ENCODE results near the gene HAVCR2.
"Not testable (repeated sequence)": the region's sequence is repeated elsewhere in the genome, so short reads cannot be mapped to it uniquely, and the experiment has no call there.

HAVCR2 gene

DNA sequence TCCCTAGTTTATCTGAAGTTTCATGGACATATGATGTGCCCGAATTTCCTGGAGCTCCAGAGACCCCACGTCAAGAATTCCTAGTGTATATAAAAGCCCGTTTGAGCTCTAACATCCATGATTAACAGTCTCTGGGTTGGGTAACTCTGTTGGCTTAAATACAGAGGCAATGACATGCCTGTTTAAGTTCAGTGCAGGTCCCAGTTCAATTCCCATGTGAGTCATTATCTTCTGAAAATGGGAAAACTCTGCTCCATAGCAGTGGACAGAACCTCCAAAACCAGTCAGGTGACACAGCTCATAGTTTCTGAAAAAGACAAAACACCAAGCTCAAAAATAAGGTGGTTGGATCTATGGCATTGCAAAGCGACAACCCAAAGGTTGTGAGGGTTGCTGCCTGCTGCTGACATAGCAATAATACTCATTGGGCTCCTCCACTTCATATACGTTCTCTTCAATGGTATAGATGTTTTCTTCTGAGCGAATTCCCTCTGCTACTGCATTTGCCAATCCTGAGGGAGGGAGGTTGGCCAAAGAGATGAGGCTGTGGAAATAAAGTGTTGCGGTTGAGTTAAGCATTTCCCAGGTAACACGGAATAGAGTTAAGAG is 22.0 kb downstream of the HAVCR2 start:
- no peak for DNase-seq

- DNase-seq = no peak
These were observed 22.9 kb downstream of the HAVCR2 start for GRCh38 chr5:157085930-157086329.

DNA sequence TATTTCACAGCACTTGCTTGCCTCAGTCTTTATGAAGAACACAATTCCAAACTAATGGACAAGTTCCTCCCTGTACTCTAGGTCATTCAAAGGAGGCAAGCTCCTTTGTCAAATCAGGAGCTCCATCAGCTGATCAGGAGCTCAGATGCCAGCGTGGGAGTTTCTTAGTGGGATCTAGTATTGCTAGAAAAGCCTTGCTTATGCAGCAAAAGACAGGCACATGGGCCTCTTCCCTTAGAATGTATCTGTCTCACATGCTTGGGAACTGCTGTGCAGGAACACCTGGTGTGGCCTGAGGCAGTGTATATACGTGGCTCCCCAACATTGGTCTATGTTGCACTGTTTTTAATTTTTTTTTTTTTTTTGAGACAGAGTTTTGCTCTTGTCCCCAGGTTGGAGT is 28.6 kb downstream of the HAVCR2 start:
- DNase-seq = no peak

- no peak for DNase-seq
These were observed 32.3 kb downstream of the HAVCR2 start for GRCh38 chr5:157076558-157076957.

- DNase-seq = no peak
These were observed 36.3 kb downstream of the HAVCR2 start for GRCh38 chr5:157072508-157072907.

GRCh38 chr5:157069949-157070348 is 38.9 kb downstream of the HAVCR2 start:
- DNase-seq = no peak

DNA sequence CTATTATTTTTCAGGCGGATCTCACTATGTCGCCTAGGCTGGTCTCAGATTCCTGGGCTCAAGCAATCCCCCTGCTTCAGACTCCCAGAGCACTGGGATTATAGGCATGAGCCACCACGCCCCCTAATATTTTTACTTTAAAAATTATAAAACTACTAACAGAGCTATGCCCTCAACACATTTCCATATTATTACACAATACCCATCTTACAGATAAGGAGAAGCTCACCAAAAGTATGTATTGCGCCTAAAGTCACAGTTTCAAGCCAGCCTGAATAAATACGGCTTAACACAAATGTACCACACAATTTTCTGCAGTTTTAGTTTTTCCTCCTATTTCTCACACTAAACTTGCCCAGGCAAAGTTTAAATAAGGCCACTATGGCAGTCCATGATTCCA is 40.1 kb downstream of the HAVCR2 start:
- DNase-seq = no peak

DNA sequence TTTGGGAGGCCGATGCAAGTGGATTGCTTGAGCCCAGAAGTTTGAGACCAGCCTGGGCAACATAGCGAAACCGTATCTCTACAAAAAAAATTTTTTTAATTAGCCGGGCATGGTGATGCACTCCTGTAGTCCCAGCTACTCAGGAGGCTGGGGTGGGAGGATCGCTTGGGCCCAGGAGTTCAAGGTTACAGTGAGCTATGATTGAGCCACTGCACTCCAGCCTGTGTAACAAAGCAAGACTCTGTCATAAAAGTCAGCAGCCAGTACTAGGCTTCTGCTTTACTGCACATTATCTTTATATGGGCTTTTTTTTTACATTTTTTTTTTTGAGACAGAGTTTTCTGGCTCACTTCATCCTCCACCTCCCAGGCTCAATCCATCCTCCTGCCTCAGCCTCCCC is 40.5 kb downstream of the HAVCR2 start:
- DNase-seq = no peak

DNA sequence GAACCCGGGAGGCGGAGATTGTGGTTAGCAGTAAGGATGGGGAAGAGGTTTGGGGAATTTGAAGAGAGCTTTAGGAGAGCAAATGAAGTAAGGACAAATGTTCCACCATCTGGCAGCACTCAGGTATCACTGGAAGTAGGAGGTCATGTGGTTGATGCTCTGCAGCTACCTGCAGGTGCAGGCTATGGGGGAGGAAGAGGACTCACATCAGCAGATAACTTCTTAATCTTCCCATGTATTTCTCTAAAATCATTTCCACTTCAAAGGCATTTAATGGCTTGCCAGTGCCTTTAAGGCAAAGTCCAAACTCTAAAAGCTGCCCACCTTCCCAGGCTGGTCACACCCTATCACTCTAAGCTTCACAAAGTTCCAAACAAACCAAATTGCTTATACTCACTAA is 41.8 kb downstream of the HAVCR2 start:
- DNase-seq = no peak

GRCh38 chr5:157066080-157066479 is 42.8 kb downstream of the HAVCR2 start:
- DNase-seq = no peak

DNA sequence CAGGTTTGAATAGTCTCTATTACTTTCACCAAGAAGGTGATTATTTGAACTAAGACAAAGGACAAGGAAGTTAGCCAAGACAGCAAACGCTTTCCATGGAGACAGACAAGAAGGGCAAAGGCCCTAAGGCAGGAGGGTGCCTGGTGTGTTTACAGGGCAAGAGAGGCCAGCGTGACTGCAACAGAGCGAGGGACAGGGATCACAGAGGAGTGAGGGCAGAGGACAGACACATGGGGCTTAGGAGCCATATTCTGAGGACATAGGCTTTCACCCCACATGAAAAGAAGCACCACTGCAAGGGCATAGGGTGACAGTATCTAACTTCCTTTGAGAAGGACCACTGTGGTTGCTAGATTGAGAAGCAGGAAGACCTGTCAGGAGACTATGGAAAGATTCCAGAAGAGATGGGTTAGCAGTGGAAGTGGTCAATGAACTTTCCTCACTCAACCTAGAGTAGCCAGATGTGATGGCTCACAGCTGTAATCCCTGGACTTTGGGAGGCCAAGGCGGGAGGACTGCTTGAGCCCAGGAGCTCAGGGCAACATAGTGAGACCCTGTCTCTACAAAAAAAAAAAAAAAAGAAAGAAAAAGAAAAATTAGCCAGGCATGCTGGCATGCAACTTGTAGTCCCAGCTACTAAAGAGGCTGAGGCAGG is 44.9 kb downstream of the HAVCR2 start:
- DNase-seq = no peak

GRCh38 chr5:157059891-157060290 is 49.0 kb downstream of the HAVCR2 start:
- DNase-seq = no peak

DNA sequence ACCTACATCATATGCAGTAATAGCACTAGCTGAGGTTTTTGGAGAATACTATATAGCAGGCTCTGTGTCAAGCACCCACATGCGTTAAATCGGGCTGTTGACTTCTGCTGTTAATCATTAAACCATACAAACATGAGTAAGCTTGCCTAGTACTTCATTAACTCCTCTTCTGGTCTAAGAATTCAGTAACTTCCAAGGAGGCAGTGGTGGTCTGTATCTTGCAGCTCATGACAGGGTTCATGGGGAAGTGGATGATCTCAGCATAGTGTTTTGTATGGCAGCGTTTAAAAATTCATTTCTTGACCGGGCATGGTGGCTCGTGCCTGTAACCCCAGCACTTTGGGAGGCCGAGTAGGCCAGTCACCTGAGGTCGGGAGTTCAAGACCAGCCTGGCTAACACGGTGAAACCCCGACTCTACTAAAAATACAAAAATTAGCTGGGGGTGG is 49.7 kb downstream of the HAVCR2 start, which contains the start of gene HAVCR1:
HAVCR1 (minus strand) TSS at position 24 of the 447 bp plus-strand sequence. CDS start 1,173 bp downstream, outside the sequence.
- no peak for DNase-seq

DNA sequence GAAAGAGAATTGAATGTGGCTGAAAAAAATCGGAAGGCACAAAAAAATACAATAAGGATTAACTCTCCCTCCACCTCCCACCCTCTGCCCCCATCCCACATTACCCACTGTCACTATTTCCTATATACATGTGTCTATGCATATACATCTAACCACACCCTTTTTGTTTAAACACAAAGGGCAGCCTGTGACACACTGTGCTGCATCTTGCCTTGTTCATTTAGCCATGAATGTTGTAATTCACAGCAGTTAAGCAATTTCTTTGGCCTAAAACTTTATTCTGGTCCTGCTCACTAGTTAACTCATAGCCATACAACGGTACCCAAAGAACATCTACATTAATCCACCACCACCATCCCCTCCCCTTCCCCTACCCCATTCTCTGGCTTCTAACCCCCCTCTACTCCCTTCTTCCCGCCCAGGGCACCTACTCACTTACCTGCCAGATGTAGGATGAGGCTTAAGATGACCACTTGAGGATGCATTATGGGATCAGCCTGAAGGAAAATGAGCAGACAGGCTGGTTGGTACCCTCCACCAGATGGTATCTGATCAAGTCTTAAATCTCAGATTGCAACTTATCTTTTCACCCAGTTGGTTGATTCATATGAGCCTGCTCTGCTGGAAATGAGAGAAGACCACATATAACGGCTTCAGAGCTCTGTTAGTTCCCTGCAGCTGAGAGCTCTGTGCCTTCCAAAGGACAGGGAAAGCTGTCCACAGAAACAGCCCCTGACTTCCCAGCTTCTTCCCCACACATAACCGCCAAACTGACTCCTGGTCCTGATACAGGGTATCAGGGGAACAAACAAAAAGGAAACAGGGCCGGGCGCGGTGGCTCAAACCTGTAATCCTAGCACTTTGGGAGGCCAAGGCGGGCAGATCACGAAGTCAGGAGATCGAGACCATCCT is 51.1 kb downstream of the HAVCR2 start:
- no peak for DNase-seq

GRCh38 chr5:157056848-157057247 is 52.0 kb downstream of the HAVCR2 start:
- DNase-seq = not testable (repeated sequence)

GRCh38 chr5:157051604-157052245 is 57.1 kb downstream of the HAVCR2 start:
- DNase-seq = no peak

DNA sequence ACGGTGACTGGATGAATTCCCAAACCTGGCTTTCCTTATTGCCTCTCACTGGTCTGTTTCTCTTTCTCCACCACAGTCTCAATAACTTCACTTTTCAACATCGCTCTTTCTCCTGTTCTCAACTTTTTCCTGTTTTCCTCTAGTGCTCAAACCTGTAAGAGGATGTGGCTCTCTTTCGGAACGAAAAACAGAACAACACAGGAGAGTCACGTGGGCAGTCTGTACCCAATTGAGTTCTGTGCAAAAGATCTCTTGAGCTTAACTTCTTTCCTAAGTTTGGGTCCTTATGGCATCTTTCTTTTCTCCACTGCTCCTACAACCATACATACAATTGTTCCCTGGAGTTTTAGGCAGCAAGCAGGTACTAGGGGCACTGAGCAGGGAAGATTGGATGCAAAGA is 58.8 kb downstream of the HAVCR2 start:
- DNase-seq = no peak

- DNase-seq = no peak
These were observed 59.2 kb downstream of the HAVCR2 start for GRCh38 chr5:157049605-157050004.

DNA sequence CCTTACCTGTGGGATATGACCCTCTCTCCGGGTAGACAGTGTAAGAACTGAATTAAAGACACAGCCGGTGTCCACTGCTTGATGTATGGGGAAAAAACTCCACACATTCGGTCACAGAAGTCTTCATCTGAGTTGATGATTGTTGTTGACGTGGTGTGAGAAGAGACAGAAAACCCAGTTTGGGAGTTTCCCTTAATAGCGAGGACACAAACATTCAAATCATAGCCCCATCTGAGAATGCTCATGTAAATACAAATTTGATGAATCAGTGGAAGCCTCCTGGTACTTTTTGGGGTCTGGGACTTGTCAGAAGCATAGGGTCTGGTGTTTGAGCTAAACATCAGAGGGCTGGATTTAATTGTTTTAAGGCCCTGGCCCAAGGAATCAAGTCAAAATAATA is 60.9 kb downstream of the HAVCR2 start:
- no peak for DNase-seq

GRCh38 chr5:157047016-157047415 is 61.8 kb downstream of the HAVCR2 start:
- DNase-seq = not testable (repeated sequence)

DNA sequence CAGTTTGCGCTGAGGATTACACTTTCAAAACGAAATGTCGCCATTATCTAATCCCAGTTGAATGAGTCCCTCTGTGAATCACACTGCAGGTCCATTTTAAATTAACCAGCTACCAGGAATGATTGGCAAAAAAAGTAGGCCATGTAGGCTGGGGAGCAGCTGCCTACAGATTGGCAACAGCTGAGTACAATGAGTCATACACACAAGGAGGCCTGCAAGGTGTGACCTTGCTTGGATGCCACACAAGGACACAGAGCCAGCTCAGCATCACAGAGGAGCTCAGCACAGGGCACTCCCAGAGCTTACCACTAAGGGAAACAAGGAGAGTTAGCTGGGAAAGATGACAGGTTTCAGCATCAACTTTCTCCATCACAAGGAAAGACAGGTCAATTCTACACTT is 62.8 kb downstream of the HAVCR2 start:
- DNase-seq = no peak

DNA sequence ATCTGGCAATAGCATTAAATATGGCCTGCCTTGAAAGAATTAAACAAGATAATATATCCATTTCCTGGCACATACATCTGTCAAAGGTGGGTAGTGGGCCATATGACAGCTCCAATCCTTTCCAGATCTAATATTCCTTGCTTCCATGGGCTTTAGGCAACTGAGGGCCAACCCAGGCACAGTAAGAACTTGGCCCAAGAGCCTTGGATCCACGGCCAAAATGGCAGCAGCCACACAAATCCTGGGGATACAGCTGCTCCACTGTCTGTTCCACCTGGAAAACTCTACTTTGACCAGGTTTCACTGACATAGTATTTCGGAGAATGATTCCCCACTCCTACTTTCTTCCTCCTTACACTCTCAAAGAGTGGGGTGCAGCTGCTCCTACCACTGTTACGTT is 63.2 kb downstream of the HAVCR2 start:
- no peak for DNase-seq

GRCh38 chr5:157038568-157039187 is 70.2 kb downstream of the HAVCR2 start:
- DNase-seq = no peak

Data from NCI-H1092 treated with DMSO at 0.1 percent for 48 hours (cell line).